Peyer's patch (tissue), 4 donors: ENCODE data around the gene CLEC2D.

Experiments used
- CTCF ChIP-seq, 6 experiments: fragments of 450-650 bp in 4 of 6; fragments of 200-600 bp in 2 of 6; sonication (generic) in 1 of 6; IDR thresholded peaks; one replicate each; pipeline ENCODE4 v1.5.1; 2017 to 2019; ENCODE audit warnings: antibody characterized with exemption in 6 of 6, mild to moderate bottlenecking in 3 of 6, moderate library complexity in 1 of 6
- POLR2A ChIP-seq, 2 donors: fragments of 450-650 bp; IDR thresholded peaks; one replicate each; pipeline ENCODE4 v1.5.1; 2017; ENCODE audit warnings: antibody characterized with exemption in 2 of 2, mild to moderate bottlenecking in 2 of 2, moderate library complexity in 2 of 2

DNA sequence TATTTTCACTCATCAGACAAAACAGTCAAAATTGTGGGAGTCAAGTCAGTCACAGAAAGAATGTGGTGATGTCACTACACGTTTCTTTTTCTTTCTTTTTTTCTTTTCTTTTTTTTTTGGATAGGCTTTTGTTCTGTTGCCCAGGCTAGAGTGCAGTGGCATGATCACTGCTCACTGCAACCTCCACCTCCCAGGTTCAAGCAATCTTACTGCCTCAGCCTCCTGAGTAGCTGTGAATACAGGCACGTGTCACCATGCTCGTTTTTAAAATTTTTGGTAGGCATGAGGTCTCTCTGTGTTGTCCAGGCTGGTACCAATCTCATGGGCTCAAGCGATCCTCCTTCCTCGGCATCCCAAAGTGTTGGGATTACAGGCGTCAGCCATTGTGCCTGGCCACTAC is 61.1 kb downstream of the CLEC2D start:
- TF ChIP-seq CTCF (IDR thresholded peaks at IDR 0.05) = no peak
- TF ChIP-seq POLR2A (IDR thresholded peaks at IDR 0.05) = no peak
